Limb (tissue), 2 donors: ENCODE data around the gene HIF1A.

Experiments used
- DNase-seq, 2 donors: peaks; one replicate each; pipeline ENCODE4 v3.0.0-alpha.2; 2016; ENCODE audit errors: extremely low spot score in 2 of 2

HIF1A gene

DNA sequence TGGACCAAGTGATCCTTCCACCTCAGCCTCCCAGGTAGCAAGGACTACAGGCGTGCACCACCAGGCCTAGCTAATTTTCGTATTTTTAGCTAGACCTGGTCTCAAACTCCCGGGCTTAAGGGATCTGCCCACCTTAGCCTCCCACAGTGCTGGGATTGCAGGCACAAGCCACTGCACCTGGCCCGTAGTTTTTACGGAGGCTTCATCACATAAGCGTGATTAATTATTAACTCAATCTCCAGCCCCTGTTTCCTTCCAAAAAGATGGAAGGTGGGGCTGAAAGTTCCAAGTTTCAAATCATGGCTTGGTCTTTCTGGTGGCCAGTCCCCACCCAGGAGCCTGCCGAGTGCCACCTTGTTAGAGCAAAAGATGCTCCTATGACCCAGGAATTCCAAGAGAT lies 22.5 kb upstream of the HIF1A start:
- no peak for DNase-seq

GRCh38 chr14:61673305-61673704 lies 22.0 kb upstream of the HIF1A start:
- DNase-seq = no peak

- no peak for DNase-seq
Measured at GRCh38 chr14:61675291-61675690, 20.0 kb upstream of the HIF1A start.

GRCh38 chr14:61677479-61677878 lies 17.8 kb upstream of the HIF1A start:
- no peak for DNase-seq

DNA sequence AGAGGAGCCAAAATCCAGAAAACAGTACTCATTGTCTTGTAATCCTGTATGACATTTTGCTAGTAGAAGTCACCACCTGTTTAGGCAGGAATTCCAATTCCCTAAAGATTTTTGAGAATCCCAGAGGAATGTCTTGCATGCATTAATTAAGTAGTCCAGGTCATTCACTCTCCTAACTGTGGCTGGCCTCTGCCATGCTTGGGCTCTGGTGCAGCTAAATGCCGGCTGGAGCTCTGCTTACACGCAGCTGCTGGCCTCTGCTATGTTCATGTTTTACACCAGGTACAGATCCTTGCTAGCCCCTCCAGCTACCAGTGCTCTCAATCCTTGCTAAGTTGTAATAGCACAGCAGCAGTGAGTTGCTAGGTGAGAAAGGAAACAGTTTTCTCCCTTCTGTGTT lies 16.3 kb upstream of the HIF1A start:
- DNase-seq = no peak

DNA sequence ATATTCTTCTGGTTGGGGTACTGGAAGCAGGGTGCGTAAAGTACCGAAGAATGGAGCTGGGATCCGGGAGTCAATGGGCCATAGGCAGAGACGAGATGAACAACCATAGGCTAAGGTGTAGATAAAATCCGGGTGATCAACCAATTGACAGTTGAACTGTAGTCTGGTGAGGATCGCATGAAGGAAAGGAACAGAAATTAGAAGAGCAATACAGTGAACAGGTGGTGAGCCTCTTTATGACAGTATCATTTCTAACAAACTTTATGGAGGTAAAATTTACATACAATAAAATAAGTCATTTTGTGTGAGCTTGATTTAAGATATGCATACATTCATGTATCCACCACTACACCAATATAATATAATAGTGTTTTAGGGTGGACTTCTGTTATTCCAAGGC lies 13.9 kb upstream of the HIF1A start:
- DNase-seq = no peak

DNA sequence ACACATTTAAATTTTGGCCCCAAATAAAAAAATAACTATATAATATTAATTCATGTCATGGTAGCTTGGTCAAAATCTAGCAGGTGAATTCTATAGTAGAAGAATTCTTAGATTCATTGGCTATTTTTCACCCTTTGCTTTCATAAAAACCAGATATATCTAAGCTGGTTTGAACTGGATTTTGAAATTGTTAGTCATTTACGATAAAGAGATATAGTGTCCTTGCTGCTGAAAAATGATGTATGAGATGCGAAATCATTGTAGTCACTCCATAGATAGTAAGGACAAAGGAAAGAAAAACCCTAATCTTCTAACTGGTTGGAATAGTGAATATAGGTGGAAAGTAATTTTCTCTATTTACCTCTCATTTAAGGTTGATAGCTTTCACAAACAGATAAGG lies 12.2 kb upstream of the HIF1A start:
- DNase-seq = no peak

GRCh38 chr14:61690039-61690438 lies 5.3 kb upstream of the HIF1A start:
- DNase-seq = no peak

GRCh38 chr14:61690982-61691381 lies 4.3 kb upstream of the HIF1A start:
- no peak for DNase-seq

- DNase-seq = no peak
Measured at GRCh38 chr14:61691495-61691894, 3.8 kb upstream of the HIF1A start.

- no peak for DNase-seq
Measured at GRCh38 chr14:61694039-61694438, 1.3 kb upstream of the HIF1A start.

GRCh38 chr14:61695695-61696527 lies 598 bp downstream of the HIF1A start:
- peak; percentile 59 to 84 for DNase-seq

DNA sequence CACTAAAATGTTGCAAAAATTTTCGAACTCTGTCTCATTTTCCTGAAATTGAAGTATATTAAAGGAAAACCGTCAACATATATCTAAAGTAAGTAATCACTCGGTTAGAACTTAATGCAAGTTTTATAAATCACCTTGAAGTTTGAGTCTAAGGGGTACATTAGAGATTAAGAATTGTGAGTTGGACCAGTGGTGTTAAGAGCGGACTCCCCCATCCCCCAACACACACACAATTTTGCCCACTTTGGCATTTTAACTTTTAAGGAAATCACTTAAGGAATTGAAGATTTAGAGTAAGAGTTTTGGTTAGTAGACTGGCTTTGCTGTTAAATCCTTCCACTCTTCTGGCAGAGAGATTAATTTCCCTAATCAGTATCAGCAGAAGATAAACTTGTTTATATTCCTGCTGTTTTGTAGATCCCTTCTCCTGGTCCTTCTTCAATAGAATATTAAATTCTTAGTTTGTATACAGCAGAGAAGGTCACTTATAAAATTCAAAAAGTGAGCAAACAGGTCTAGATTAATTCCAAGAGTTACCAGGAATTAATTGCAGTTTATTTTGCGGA lies 1.5 kb downstream of the HIF1A start:
- no peak for DNase-seq

DNA sequence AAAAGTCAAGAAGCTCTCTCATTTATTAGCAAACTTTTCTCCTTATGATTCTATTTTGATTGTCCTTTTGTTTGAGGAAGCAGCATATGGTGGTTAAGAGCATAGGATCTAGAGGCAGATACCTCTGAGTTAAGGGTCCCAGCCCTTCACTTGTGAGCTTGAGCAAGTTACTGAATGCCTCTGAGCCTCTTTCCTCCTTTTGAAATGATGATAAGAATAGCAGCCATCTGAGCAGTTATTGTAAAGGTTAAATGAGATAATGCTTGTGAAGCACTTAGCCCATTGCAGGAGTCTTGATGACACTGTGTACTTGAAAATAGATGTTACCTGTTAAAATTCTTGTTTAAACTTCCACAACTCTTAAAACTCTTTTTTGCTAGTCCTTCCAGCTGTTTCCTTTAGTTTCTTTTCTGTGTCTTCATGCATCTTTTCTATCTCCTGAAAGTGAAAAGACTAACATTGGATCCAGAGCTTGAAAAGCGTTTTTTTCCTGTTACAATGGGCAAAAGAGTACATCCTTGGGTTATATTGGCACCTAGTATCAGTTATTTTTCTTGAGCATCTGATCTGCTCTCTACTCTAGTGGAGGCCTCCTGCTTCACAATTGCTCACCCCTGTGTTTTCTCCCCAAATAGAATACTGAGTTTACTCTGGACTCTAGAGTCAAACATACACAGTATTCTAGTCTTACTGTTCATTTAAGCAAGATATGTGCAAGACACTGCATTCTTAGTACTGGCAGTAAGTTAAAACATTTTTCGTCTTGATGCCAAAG lies 3.1 kb downstream of the HIF1A start:
- DNase-seq = no peak

- DNase-seq = no peak
Measured at GRCh38 chr14:61699027-61699426, 3.7 kb downstream of the HIF1A start.

DNA sequence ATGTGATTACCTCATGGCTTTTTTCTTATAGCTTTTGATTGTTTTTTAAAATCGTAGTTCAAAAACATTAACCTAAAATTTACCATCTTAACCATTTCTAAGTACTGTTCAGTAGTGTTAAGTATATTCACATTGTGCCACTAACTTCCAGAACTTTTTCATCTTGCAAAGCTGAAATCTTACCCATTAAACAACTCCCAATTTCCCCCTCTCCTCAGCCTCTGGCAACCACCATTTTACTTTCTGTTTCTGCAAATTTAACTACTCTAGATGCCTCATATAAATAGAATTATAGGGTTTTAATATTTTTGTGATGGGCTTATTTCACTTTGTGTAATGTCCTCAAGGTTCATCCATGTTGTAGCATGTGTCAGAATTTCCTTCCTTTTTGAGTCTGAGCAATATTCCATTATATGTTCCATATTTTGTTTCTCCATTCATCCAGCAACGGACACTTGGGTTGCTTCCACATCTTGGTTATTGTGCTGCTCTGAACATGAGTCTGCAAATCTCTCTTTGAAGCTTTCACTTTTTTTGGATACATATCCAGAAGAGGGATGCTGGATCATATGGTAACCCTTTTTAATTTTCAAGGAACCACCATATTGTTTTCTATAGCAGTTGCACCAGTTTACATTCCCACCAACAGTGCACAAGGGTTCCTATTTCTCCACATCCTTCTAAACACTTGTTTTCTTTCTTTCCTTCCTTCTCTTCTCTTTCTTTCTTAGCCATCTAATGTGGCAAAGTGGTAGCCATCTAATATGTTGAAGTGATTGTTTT lies 5.0 kb downstream of the HIF1A start:
- DNase-seq = no peak

DNA sequence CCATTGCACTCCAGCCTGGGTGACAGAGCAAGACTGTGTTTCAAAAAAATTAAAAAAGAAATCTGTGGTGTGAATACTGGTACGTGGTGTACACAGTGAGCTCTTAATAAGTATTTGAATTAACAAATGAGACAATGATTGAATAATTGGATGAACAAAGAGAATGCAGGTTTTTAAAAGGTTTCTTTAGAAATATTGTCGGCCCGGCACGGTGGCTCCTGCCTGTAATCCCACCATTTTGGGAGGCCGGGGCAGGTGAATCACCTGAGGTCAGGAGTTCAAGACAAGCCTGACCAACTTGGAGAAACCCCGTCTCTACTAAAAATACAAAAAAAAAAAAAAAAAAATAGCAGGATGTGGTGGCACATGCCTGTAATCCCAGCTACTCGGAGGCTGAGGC lies 6.6 kb downstream of the HIF1A start:
- no peak for DNase-seq

GRCh38 chr14:61703342-61704129 lies 8.2 kb downstream of the HIF1A start:
- no peak for DNase-seq

DNA sequence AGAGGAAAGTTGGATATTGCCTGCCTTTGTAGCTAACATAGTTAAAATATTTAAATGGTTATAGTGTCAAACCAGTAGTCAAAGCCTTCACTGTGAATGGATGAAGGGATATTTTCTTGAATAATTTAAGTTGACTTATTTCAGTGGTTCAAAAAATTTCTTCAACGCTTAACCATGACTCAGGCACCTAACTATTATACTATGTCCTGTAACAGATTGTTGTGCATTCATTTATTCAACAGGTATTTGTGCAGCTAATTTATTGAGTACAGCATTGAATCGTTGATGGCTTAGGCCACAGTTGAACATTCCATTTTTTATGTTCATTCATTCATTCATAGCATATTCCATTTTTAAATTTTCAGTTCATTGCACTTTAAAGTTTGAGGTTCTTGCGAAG lies 9.2 kb downstream of the HIF1A start:
- DNase-seq = no peak

DNA sequence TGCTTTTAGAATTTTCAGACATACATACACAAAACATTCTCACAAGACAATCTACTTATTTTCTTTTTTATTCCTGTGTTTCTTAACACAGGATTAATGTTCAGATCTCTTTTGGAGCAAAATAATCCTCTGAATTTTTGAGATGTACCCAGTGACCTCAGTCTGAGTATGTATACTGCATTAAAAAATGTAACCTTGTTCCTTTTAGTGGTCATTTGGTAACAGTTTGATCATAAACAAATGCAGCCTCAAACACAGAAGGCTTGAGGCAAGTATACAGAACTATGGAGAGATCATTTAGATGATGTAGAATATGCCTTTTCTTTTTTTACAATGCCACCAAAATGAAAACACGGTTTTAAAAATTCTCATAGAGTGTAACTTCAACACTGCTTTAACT lies 9.7 kb downstream of the HIF1A start:
- DNase-seq = no peak

GRCh38 chr14:61706096-61706690 lies 10.9 kb downstream of the HIF1A start:
- DNase-seq = no peak
